ENCODE measurements around the gene GREB1L.
A peak's percentile ranks its signal among the peaks of the same experiment; 100 is the strongest.

GREB1L gene

GRCh38 chr18:21441670-21442069 is 199.6 kb downstream of the GREB1L start:
- no peak for DNase-seq (ENCODE audit: low read depth)
- H3K4me3 ChIP-seq (ENCODE audit: control insufficient read depth, low read depth, low read length): no peak overlapping the region
- TF ChIP-seq CTCF (conservative IDR thresholded peaks at IDR 0.05; ENCODE audit: control insufficient read depth, insufficient read depth, low read depth, low read length): no peak

- DNase-seq (ENCODE audit: low read depth): peak; percentile 27
- no peak overlapping the region for H3K4me3 ChIP-seq (ENCODE audit: control insufficient read depth, low read depth, low read length)
- no peak for TF ChIP-seq CTCF (conservative IDR thresholded peaks at IDR 0.05; ENCODE audit: control insufficient read depth, insufficient read depth, low read depth, low read length)
Measured at GRCh38 chr18:21443776-21444464, 201.9 kb downstream of the GREB1L start.

- peak; percentile 89 for TF ChIP-seq CTCF (conservative IDR thresholded peaks at IDR 0.05; ENCODE audit: control insufficient read depth, insufficient read depth, low read depth, low read length)
- DNase-seq (ENCODE audit: low read depth): peak; percentile 78
- H3K4me3 ChIP-seq (ENCODE audit: control insufficient read depth, low read depth, low read length): no peak overlapping the region
Measured at GRCh38 chr18:21444465-21445212, 202.6 kb downstream of the GREB1L start.

- H3K4me3 ChIP-seq (ENCODE audit: control insufficient read depth, low read depth, low read length): no peak overlapping the region
- TF ChIP-seq CTCF (conservative IDR thresholded peaks at IDR 0.05; ENCODE audit: control insufficient read depth, insufficient read depth, low read depth, low read length): no peak
- DNase-seq (ENCODE audit: low read depth): peak; percentile 16
Measured at GRCh38 chr18:21448299-21448698, 206.3 kb downstream of the GREB1L start.

- DNase-seq (ENCODE audit: low read depth): no peak
- no peak overlapping the region for H3K4me3 ChIP-seq (ENCODE audit: control insufficient read depth, low read depth, low read length)
Measured at GRCh38 chr18:21449367-21450290, 207.6 kb downstream of the GREB1L start.

More at GRCh38 chr18:21449367-21450290, 207.6 kb downstream of the GREB1L start:
- TF ChIP-seq CTCF (conservative IDR thresholded peaks at IDR 0.05; ENCODE audit: control insufficient read depth, insufficient read depth, low read depth, low read length): no peak
